GF-D8 (cell line): ENCODE data around the gene MOXD1.
"Not testable (repeated sequence)": the region's sequence is repeated elsewhere in the genome, so short reads cannot be mapped to it uniquely, and the experiment has no call there.

Experiments
- DNase-seq: peaks from one replicate; lab custom pipeline; 2025; lab: John Stamatoyannopoulos, UW

Gene MOXD1

GRCh38 chr6:132354517-132355167 is 46.6 kb downstream of the MOXD1 start:
- DNase-seq, result no peak

GRCh38 chr6:132351986-132352385 is 49.3 kb downstream of the MOXD1 start:
- DNase-seq, result not testable (repeated sequence)

GRCh38 chr6:132348231-132348630 is 53.0 kb downstream of the MOXD1 start:
- no peak for DNase-seq

DNA sequence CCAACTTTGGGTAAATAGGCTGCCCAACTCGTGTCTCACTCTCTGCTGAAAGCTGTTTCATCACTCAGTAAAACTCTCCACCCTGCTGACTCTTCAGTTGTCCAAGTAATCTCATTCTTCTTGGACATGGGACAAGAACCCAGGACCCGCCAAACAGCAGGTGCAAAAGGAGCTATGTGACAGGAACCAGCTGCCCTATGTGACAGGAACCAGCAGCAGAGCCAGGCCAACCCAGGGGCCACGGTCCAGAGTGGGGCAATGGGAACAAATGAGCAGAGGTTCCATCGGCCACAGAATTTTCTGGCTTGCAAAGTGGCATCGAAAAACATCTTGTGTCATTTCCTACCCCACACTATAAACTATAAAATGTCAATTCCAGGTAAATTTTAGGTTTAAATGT is 56.5 kb downstream of the MOXD1 start:
- DNase-seq, result no peak

- DNase-seq, result no peak
These were observed 59.6 kb downstream of the MOXD1 start for GRCh38 chr6:132341646-132342045.

DNA sequence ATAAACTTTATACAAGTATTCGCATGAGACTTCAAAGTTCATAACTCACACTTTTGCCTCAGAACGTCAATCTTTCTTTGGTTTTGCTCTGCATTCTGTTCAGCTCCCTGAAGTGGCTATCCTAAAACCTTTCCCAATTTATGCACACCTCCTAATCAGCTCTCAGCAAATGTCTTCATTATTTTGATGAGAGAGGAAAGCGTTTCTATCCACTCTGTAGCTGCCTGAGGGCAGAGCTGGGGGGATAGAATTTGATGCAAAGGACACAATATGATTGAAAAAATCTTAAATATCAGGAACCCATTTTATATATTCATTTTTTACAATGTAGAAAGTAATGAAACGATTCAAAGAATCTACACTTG is 66.8 kb downstream of the MOXD1 start:
- no peak for DNase-seq

- no peak for DNase-seq
These were observed 67.4 kb downstream of the MOXD1 start for GRCh38 chr6:132333639-132334520.

DNA sequence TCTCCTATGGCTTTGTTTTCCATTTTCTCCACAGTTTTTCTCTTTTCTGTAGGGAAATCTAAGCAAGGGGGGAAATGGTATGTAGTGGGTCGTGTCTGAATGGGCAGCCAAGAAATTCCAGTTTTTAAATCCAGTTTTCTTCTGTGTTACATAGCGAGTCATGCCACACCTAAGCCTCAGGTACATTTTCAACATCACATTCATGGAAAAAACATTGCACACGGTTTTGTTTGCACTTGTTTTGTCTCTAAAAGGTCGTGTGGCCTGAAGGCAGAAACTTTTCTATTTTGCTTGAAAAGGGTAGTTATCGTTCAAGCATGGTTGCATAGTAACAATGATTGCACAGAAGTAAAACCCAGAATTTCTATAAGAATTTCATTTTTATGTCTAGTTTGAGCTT is 70.5 kb downstream of the MOXD1 start:
- no peak for DNase-seq

GRCh38 chr6:132322398-132322797 is 78.9 kb downstream of the MOXD1 start:
- no peak for DNase-seq

DNA sequence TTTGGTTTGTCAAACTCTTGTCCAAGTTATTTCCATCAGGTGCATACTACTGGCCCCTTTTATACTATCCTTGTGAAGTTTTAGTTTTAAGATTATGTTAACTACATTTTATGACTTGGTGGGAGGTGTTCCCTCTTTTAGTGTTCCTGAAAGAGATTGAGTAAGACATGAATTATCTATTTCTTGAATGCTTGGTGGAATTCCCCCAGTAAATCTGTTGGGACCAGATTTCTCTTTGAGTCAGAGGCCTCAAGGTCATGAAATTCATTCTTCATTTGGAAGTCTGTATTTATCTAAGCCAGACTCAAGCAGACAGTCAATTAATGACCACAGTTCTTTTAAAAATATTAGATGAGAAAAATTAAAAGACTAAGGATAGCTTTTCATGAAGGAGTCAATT is 81.3 kb downstream of the MOXD1 start:
- DNase-seq, result no peak

DNA sequence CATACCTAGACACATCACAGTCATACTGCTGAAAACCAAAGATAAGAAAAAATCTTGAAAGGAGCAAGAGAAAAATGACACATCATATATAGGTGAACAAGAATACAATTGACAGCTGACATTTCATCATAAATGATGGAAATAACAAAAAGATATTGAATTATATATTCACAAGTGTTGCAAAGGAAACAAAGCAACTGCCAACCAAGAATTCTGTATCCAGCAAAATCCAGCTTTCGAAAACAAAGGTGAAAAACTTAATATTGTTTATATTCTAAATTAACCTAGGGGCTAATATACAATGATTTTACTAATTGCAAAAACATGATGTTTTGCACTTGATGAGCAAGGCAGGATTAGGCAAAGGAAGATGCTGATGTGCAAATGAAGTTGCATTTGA is 84.3 kb downstream of the MOXD1 start:
- no peak for DNase-seq

DNA sequence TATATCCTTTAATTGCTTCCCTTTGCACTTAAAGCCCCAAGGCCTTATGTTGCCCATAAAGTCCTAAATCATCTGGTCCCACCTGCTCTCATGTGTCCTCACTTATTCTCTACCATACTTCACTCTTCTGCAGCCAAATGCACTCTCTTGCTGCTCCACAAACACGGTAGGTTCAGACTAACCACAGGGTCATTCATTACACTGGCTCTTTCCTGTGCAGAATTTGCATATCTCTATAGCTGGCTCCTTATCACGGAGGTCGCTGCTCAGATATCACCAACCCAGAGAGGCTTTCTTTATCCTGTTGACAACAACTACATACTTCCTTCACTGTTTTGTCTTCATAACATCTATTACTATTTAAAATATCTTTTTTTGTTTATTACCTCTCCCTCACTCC is 86.8 kb downstream of the MOXD1 start:
- DNase-seq, result no peak

GRCh38 chr6:132310921-132311320 is 90.4 kb downstream of the MOXD1 start:
- no peak for DNase-seq

- DNase-seq, result not testable (repeated sequence)
These were observed 91.1 kb downstream of the MOXD1 start for GRCh38 chr6:132310151-132310550.

DNA sequence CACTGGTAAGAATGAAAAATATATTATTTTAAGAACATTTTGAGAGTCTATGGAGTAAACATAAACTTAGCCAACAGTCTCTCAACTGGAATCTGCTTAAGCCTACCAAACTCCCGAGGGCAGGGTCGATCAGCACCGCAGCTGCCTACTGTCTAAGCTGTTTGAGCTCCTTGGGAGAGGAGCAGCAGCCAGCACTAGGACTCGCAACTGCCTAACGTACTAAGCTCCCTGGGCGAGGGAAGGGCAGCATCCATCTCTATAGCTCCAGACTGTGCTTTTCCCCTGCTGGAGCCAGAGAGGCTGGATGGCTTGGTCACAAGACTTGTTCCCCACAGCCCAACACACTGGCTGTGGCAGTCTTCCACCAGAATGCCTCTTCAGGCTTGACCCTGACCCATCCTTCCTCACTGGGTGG is 96.4 kb downstream of the MOXD1 start:
- DNase-seq, result no peak

DNA sequence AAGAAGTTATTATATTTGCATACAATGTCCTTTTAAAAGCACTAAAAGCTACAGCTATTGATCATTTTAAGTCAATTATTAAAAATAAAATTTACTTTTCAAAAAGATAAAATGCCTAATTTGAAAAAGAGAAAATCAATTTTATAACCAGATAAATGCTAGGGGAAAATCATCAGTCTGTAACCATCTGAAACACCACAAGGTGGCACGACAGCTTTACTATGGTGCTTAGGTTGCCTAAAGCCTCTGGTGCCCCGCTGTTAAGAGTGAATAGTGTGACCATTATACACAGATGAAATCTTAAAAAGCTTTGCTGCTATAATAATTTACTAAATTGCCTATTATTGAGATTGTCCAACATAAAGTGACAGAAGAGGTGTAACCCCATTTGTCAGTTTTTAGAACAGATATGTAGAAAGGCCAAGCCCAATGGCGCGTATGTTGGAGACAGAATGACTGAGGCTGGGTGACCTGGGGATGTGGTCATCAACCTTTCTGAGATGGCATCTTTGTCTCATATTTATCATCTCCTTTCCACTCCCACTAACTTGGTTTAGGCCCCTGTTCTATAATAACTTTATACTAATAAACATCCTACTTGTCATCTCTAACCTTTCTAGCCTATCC is 100.8 kb downstream of the MOXD1 start:
- DNase-seq, result no peak

DNA sequence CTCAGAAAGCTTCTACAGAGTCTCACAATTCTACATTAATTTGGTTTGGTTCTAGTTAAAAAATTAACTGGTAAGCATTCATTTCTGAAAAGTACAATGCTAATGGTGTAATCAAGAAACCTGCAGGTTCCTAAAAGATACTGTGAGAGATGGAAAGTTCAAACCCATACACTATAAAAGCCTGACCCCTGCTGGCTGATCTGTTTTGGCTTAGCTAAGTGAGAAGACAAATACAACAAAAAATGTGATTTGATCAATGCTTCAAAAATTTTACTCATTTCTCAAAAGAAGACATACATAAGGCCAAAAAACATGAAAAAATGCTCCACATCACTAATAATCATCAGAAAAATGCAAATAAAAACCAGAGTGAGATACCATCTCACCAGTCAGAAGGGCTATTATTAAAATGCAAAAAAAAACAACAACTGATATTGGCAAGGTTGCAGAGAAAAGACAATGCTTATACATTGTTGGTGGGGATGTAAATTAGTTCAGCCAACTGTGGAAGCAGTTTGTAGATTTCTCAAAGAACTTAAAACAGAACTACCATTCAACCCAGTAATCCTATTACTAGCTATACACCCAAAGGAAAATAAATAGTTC is 102.8 kb downstream of the MOXD1 start:
- DNase-seq, result no peak

DNA sequence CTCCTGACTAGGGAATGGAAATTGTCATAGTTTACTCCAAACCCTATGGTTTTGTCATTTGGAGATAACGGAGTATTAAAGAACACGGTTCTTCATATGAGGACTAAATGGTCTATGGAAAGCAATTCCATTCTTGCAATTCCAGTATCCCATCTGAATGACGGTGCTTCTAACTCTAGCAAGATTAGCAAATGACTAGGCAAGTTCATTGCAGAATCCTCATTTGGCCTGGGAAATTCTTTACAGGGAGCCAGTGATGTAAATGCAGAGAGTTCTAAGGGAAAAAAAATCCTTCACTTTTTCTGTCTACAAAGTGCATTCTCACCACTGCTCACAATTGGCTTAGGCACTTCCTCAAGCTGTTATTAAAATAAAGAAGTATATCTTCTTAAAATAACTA is 111.5 kb downstream of the MOXD1 start:
- no peak for DNase-seq

- no peak for DNase-seq
These were observed 114.2 kb downstream of the MOXD1 start for GRCh38 chr6:132287101-132287500.

DNA sequence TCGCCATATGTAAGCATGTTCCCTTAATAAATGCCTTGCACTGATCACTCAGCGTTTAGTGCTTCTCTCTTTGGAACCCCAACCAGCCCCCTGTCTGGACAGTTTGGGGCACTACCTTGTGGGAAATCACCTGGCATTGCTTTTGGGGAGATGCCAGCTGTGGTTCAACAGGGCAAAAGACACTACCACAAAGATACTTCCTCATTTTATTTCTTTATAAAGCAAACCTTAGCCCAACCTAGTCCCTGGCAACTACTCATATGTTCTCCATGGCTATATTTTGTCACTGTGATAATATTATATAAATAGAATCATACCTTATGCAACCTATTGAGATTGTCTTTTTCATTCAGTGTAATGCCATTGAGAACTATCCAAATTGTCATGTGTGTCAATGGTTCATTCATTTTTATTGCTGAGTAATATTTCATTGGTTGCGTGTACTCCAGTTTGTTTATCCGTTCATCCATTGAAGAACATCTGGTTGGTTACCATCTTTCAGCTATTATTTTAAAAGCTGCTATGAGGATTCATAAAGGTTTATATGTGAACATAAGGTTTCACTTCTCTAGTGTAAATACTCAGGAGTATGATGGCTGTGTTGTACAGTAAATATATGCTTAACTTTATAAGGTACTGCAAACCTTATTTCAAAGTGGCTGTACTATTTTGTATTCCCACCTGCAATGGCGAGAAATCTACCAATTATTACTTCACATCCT is 114.8 kb downstream of the MOXD1 start:
- DNase-seq, result no peak

DNA sequence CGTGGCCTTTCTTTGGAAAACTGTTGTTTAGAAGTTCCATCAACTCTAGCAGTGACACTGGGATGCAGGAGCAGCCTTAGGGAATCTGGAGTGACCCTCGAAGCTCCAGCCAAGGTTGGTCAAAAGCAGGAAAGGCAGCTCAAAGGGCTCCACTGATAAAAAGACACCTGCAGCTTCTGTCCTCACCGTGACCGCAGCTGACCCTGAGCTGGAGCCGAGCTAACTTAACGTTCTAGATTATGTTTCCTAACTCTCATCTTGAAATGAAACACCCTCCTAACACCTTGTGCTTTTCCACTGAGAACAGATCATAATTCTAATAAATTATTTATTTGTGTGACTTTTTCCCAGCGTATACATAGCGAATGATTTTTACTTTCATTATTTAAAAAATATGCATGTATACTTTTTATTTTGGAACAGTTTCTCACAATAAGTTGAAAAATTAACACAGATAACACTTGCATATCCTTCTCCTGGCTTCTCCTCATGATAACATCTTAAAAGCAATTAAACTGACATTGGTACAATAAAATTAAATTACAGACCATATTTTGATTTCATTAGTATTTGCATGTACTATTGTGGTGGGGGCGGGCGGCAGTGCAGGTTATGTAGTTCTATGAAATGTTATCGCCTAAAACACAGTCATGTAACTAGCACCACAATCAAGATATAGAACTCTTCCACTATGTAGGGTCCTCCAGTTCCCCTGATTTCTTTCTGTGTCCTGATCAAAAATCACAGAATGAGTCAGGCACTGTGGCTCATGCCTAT is 116.1 kb downstream of the MOXD1 start:
- DNase-seq, result no peak
